Pancreas (tissue), 10 donors: ENCODE results near the gene FXYD2. TPM values are rescaled to one million over a fixed set of nuclear protein-coding genes. Genes with fewer than 3 reads are reported as not detected.

Experiments used
- ATAC-seq, 4 donors: fragments of 200-7000 bp; cut with Tn5 transposase; one replicate each; pipeline versions ENCODE4 v1.8.0 to v1.9.1; 2020; ENCODE audit warnings: mild to moderate bottlenecking in 4 of 4, moderate library complexity in 4 of 4
- DNase-seq, 6 donors: peaks; one replicate each; pipeline ENCODE4 v3.0.0-alpha.2; 2020
- FAIRE-seq: peaks from 2 replicates; lab custom pipeline; 2012; peaks lifted over from hg19 to GRCh38; lab: Jason Lieb, UNC
- H3K27ac ChIP-seq, 4 donors: fragments of 200-600 bp; sonication (generic); 1 replicate in 3 of 4; 2 replicates in 1 of 4; pipeline versions ENCODE4 v1.5.0 to v1.8.0; 2020
- H3K27me3 ChIP-seq, 4 donors: fragments of 200-600 bp; one replicate each; pipeline ENCODE4 v1.8.0; 2021
- H3K36me3 ChIP-seq, 3 donors: fragments of 200-600 bp; sonication (generic) in 1 of 3; one replicate each; pipeline versions ENCODE4 v1.5.0 to v1.8.0; 2020 to 2021
- H3K4me1 ChIP-seq, 3 donors: fragments of 200-600 bp; one replicate each; pipeline ENCODE4 v1.8.0; 2021
- H3K4me3 ChIP-seq, 4 donors: fragments of 200-600 bp; sonication (generic) in 2 of 4; one replicate each; pipeline versions ENCODE4 v1.5.0 to v1.8.0; 2020 to 2021
- H3K9me3 ChIP-seq, 4 donors: fragments of 200-600 bp; one replicate each; pipeline ENCODE4 v1.8.0; 2021
- CTCF ChIP-seq, 4 donors: fragments of 200-600 bp; sonication (generic) in 3 of 4; IDR thresholded peaks; one replicate each; pipeline versions ENCODE4 v1.5.0 to v1.8.0; 2021; ENCODE audit warnings: antibody characterized with exemption in 4 of 4
- WGBS, 2 donors: extraction: QIAGEN DNeasy Blood & Tissue Kit; methylation state at CpG; one replicate each; pipeline ENCODE4 v1.1.7; 2013; 5-methylcytosine and 5-hydroxymethylcytosine counted together
- intact Hi-C, 3 donors: fragments of 100-400 bp; cut with DNase I; formaldehyde crosslinking; loops; one replicate each; pipeline versions ENCODE4 v1.11.1 to v1.14.2; 2022
- polyA plus RNA-seq, 2 donors: library from polyadenylated mRNA; stranded (reverse); fragments of 200-250 nt; gene quantifications; one replicate each; pipeline ENCODE4 v1.2.3, GENCODE V29; 2013
- total RNA-seq, 6 donors: library from RNA; stranded (reverse); fragmentation: NEBNext Ultra II Directional in 4 of 6; extraction: Animal tissue kit (Norgen Biotek cat#: 25700) in 4 of 6; gene quantifications; one replicate each; pipeline versions ENCODE4 v1.2.1 to v1.2.4, GENCODE V29; 2021 to 2023
- donor health status: healthy with polysubstance abuse.
- donor health status: DM: no; HTN: no; CAD: no; lungs with moderate emphysema.
- donor health status: DM: no; HTN: no; CAD: no.
- donor health status: control.
- donor health status: control.
- donor health status: Bipolar disorder and iron deficiency.
- donor health status: DM: yes; HTN: yes; CAD: no.
- donor health status: DM: no; HTN: no; CAD: no.
- donor health status: DM: no; HTN: no; CAD: no.
- donor health status: DM: yes; HTN: yes; CAD: no.

Gene FXYD2
- total and polyA plus RNA-seq, 8 donors: 220 to 2,509 (median 342) TPM

- H3K27me3 ChIP-seq: no peaks in the 10 kb centered on the region
- no peak for TF ChIP-seq CTCF (IDR thresholded peaks at IDR 0.05)
- intact Hi-C loops: no loop called here
- ATAC-seq: peak in 3 of 4 donors; percentile 1 to 2 (median 1)
- FAIRE-seq: no peak
- peak in 3 of 6 donors; percentile 18 to 58 (median 30) for DNase-seq
- no peaks in the 10 kb centered on the region for H3K36me3 ChIP-seq
- H3K9me3 ChIP-seq: no peaks in the 10 kb centered on the region
- 46 to 47% methylated on average over 13 of the region's 13 CpGs for WGBS, 2 donors
- peak overlapping the region; percentile 59 to 91 (median 82) for H3K27ac ChIP-seq
- peaks cover 0 to 8% (median 3%) of the 10 kb centered on the region in 3 donors for H3K4me1 ChIP-seq
- H3K4me3 ChIP-seq: peak overlapping the region in 3 of 4 donors; percentile 34 to 43 (median 39)
Observed at GRCh38 chr11:117823946-117824420, 561 bp downstream of the FXYD2 start.

- Histone ChIP-seq H3K4me3 (peak overlapping the region in 3 of 4 donors; percentile 34 to 43 (median 39)), H3K9me3 (no peaks in the 10 kb centered on the region), H3K27me3 (no peaks in the 10 kb centered on the region), H3K36me3 (no peaks in the 10 kb centered on the region), H3K4me1 (peaks cover 0 to 3% (median 0%) of the 10 kb centered on the region in 3 donors), H3K27ac (peak overlapping the region; percentile 59 to 91 (median 82))
- FAIRE-seq (no peak), ATAC-seq (peak in 3 of 4 donors; percentile 7 to 31 (median 8)), DNase-seq (peak in 4 of 6 donors; percentile 33 to 62 (median 51))
- 53 to 58% methylated on average over 18 of the region's 18 CpGs for WGBS, 2 donors
- intact Hi-C loops: no loop called here
- no peak for TF ChIP-seq CTCF (IDR thresholded peaks at IDR 0.05)
Observed at GRCh38 chr11:117823294-117823945, 1.1 kb downstream of the FXYD2 start.

GRCh38 chr11:117822074-117823033 is 2.2 kb downstream of the FXYD2 start:
- Histone ChIP-seq H3K36me3 (no peaks in the 10 kb centered on the region), H3K9me3 (no peaks in the 10 kb centered on the region), H3K4me3 (peak overlapping the region in 3 of 4 donors; percentile 34 to 43 (median 39)), H3K27me3 (no peaks in the 10 kb centered on the region), H3K4me1 (peaks cover 0 to 10% (median 3%) of the 10 kb centered on the region in 3 donors), H3K27ac (peak overlapping the region; percentile 17 to 91 (median 82))
- DNase-seq (peak in 4 of 6 donors; percentile 13 to 80 (median 67)), FAIRE-seq (no peak), ATAC-seq (peak; percentile 22 to 50 (median 43))
- peak in 3 of 4 donors; percentile 45 to 65 (median 49) for TF ChIP-seq CTCF (IDR thresholded peaks at IDR 0.05)
- 38% methylated on average over 33 of the region's 33 CpGs for WGBS, 2 donors
- intact Hi-C loops: no loop called here

GRCh38 chr11:117821431-117821830 is 3.1 kb downstream of the FXYD2 start:
- FAIRE-seq: no peak
- WGBS, 2 donors: 41 to 47% methylated on average over 12 of the region's 12 CpGs
- TF ChIP-seq CTCF (IDR thresholded peaks at IDR 0.05): no peak
- Histone ChIP-seq H3K36me3 (no peaks in the 10 kb centered on the region), H3K27ac (peak overlapping the region in 3 of 4 donors; percentile 4 to 91 (median 89)), H3K27me3 (no peaks in the 10 kb centered on the region), H3K4me1 (peaks cover 0 to 16% (median 9%) of the 10 kb centered on the region in 3 donors), H3K4me3 (peak overlapping the region in 3 of 4 donors; percentile 34 to 43 (median 39)), H3K9me3 (no peaks in the 10 kb centered on the region)
- DNase-seq: peak in 1 of 6 donors; percentile 55
- ATAC-seq: no peak
- intact Hi-C loops: no loop called here
